Right atrium auricular region (tissue), 2 donors: ENCODE data around the gene EFNA5. TPM values are rescaled to one million over a fixed set of nuclear protein-coding genes. Genes with fewer than 3 reads are reported as not detected.

ENCODE experiments used
- DNase-seq: peaks from one replicate; pipeline ENCODE4 v3.0.0-alpha.2; 2019; ENCODE audit warnings: low spot score
- H3K27ac ChIP-seq, 2 donors: fragments of 200-600 bp; sonication (generic); 1 replicate in 1 of 2; 2 replicates in 1 of 2; pipeline ENCODE4 v1.5.1; 2016 to 2019
- H3K27me3 ChIP-seq, 2 donors: fragments of 200-600 bp; sonication (generic); one replicate each; pipeline versions ENCODE4 v1.5.1 to v1.6.0; 2017 to 2019
- H3K36me3 ChIP-seq: fragments of 200-600 bp; sonication (generic); one replicate; pipeline ENCODE4 v1.5.1; 2016
- H3K4me1 ChIP-seq, 2 donors: fragments of 200-600 bp; sonication (generic); one replicate each; pipeline versions ENCODE4 v1.5.1 to v1.6.0; 2017 to 2019
- H3K4me3 ChIP-seq, 2 donors: fragments of 200-600 bp; sonication (generic); 1 replicate in 1 of 2; 2 replicates in 1 of 2; pipeline ENCODE4 v1.5.1; 2017 to 2019; ENCODE audit warnings: mild to moderate bottlenecking in 1 of 2, moderate library complexity in 1 of 2
- H3K9me3 ChIP-seq, 2 donors: fragments of 200-600 bp; sonication (generic); one replicate each; pipeline ENCODE4 v1.5.1; 2019
- total RNA-seq, 2 donors: library from RNA; depleted of rRNA; stranded (reverse); fragments of >200 nt; gene quantifications; one replicate each; pipeline ENCODE4 v1.1.0, GENCODE V29; 2016
- TF ChIP-seq, protein P1 (sequence below), 2 donors: fragments of 200-600 bp; sonication (generic); IDR thresholded peaks; one replicate each; pipeline ENCODE4 v1.5.1; 2019; ENCODE audit warnings: antibody characterized with exemption in 2 of 2

The EFNA5 gene
- total RNA-seq, 2 donors from 2014 or later = 17.0 to 19.2 TPM

DNA sequence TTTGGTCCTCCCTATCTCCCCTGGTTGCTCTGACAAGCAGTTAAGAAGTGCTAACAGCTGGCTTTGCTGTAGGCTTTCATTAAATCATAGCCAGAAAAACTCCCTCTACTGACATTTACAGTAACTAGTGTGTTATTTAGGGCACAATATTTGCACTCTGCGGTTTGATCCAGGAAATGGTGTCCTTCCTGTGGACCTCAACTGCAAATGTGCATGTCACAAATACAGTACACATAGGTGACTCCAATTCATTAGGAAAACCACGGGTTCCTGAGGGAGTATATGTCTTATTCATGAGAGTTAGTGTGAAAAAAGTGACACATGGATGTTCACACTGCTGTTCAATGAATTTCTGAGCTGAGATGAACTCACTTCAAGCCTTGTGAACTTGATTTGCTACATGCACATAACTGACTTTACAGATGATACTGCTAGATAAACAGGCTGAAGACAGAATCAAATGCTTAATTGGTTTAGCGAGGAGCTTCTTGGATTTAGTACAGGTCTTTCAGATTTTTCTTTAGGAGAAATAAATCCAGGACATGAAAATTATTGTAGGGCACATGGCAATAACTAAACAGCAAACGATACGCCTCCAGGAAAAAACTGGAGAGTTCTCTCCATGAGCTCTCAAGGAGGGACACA is 281.5 kb downstream of the EFNA5 start:
- DNase-seq = no peak
- no peaks in the 10 kb centered on the region for H3K27me3 ChIP-seq
- TF ChIP-seq, protein P1, sequence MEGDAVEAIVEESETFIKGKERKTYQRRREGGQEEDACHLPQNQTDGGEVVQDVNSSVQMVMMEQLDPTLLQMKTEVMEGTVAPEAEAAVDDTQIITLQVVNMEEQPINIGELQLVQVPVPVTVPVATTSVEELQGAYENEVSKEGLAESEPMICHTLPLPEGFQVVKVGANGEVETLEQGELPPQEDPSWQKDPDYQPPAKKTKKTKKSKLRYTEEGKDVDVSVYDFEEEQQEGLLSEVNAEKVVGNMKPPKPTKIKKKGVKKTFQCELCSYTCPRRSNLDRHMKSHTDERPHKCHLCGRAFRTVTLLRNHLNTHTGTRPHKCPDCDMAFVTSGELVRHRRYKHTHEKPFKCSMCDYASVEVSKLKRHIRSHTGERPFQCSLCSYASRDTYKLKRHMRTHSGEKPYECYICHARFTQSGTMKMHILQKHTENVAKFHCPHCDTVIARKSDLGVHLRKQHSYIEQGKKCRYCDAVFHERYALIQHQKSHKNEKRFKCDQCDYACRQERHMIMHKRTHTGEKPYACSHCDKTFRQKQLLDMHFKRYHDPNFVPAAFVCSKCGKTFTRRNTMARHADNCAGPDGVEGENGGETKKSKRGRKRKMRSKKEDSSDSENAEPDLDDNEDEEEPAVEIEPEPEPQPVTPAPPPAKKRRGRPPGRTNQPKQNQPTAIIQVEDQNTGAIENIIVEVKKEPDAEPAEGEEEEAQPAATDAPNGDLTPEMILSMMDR (IDR thresholded peaks at IDR 0.05) = peak in 1 of 2 donors; percentile 20
- H3K27ac ChIP-seq = peak overlapping the region in 1 of 2 donors; percentile 48
- H3K9me3 ChIP-seq = no peaks in the 10 kb centered on the region
- no peaks in the 10 kb centered on the region for H3K36me3 ChIP-seq
- peaks cover 0 to 24% of the 10 kb centered on the region in 2 donors for H3K4me1 ChIP-seq
- no peak overlapping the region for H3K4me3 ChIP-seq

DNA sequence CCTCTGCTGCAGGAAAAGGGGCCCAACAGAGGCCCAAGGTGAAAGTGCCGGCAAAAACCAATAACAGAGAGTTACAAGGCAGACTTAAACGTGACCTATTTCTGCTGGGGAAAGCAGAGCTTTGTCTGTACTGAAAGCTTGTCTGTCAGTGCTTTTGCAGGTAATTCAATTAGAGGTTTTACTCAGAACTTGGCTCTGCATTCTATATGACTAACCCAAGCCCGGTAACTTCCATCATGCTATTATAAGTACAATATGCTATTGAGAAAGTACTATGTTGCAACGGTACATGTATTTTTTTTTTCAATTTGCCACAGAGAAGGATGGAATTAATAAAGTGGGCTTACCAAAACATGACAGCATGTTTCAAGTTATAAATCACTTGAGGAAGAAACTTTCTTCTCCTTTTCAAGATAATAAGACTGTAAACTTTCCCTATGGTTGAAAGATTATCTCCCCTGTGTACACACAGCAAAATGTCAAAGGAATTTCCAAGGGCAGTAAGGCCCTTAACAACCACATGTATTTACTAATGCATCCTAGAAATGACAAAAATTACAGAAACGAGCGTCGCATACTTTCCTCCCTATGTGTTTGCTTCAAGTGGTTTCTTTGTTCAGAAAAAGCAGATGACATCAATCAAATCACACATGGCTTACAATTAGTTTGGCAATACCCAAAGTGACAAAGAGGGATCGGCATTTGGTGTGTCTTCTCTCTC is 282.4 kb downstream of the EFNA5 start:
- H3K4me1 ChIP-seq = peaks cover 0 to 24% of the 10 kb centered on the region in 2 donors
- H3K4me3 ChIP-seq = no peak overlapping the region
- H3K36me3 ChIP-seq = no peaks in the 10 kb centered on the region
- H3K27me3 ChIP-seq = no peaks in the 10 kb centered on the region
- TF ChIP-seq, protein P1 (IDR thresholded peaks at IDR 0.05) = no peak
- H3K27ac ChIP-seq = peak overlapping the region in 1 of 2 donors; percentile 48
- DNase-seq = no peak
- no peaks in the 10 kb centered on the region for H3K9me3 ChIP-seq

DNA sequence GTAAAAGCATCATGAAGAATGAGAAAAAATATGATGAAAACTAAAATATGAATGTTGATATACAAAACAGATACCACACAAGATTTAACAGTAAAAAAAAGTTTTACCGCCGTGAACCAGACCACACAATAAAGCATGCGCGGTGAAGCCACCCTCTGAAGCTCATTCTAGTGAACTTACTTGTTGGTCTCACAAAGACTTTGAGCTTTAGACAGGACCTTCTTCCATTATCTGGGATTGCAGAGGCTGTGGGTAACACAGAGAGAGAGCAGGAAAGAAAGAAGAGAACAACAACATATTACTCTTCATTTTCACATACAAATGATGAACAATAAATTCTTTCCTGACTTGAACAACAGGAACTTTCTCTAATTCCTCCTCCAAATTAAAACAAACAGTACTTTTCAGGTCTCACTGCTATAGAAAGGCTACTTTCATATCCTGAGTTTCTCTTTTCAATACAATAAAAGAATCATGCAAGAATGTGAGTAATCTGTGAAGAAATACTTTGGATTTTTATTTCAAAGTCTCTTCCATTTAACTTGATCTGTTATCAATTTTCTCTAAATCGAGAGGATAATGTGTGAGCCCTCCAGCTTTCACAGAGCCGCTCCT is 283.1 kb downstream of the EFNA5 start:
- DNase-seq = no peak
- H3K36me3 ChIP-seq = no peaks in the 10 kb centered on the region
- no peak overlapping the region for H3K4me3 ChIP-seq
- TF ChIP-seq, protein P1 (IDR thresholded peaks at IDR 0.05) = no peak
- H3K9me3 ChIP-seq = no peaks in the 10 kb centered on the region
- peaks cover 0 to 24% of the 10 kb centered on the region in 2 donors for H3K4me1 ChIP-seq
- H3K27me3 ChIP-seq = no peaks in the 10 kb centered on the region
- peak overlapping the region in 1 of 2 donors; percentile 48 for H3K27ac ChIP-seq

DNA sequence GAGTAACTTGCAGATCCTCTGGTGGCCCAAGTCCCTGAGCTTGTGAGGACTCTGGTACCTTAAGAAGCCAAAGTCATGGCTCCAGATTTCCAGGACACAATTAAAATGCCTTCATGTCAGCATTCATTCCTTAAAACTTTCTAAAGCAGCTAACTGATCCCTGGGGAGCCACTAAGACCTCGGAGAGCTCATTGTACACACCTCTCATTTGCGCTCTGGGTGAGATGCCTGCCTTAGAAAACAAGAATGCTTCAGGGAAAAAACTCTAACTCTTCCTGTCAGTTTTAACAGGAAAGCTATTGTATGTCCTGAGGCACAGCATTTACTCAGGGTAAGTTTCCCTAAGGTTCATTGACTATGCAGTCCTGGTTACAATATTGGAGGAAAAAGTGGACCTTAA is 285.0 kb downstream of the EFNA5 start:
- no peaks in the 10 kb centered on the region for H3K9me3 ChIP-seq
- TF ChIP-seq, protein P1 (IDR thresholded peaks at IDR 0.05) = no peak
- no peak for DNase-seq
- H3K4me3 ChIP-seq = no peak overlapping the region
- no peaks in the 10 kb centered on the region for H3K27me3 ChIP-seq
- H3K4me1 ChIP-seq = peaks cover 0 to 24% of the 10 kb centered on the region in 2 donors
- no peak overlapping the region for H3K27ac ChIP-seq
- no peaks in the 10 kb centered on the region for H3K36me3 ChIP-seq

DNA sequence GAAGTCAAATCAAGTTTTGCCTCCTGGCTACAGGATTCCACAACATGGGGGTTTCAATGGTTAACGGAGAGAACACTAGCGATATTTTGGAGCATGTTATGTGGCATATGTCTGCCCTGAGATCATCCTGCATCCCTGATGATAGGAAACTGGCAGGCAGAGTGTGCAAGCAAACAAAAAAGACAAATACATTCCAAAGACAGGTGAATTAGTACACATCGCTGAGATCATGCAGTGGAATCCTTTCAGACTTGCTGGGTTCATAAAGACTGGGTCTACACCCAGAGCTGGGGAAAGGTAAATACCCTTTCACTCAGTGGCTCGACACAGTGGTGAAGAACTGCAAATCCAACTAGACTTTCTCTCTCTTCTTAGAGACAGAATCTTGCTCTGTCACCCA is 286.5 kb downstream of the EFNA5 start:
- Histone ChIP-seq H3K27ac (no peak overlapping the region), H3K4me1 (peaks cover 0 to 17% of the 10 kb centered on the region in 2 donors), H3K4me3 (no peak overlapping the region), H3K36me3 (no peaks in the 10 kb centered on the region), H3K27me3 (no peaks in the 10 kb centered on the region), H3K9me3 (no peaks in the 10 kb centered on the region)
- TF ChIP-seq, protein P1 (IDR thresholded peaks at IDR 0.05) = no peak
- DNase-seq = no peak
